Fibroblast of the aortic adventitia (primary cell): ENCODE results near the gene TFF1. TPM values are rescaled to one million over a fixed set of nuclear protein-coding genes. Genes with fewer than 3 reads are reported as not detected.

Experiments used
- DNase-seq: peaks from one replicate; pipeline ENCODE4 v3.0.0-alpha.2; 2010; ENCODE audit warnings: low read depth
- H3K4me3 ChIP-seq: 2 replicates; pipeline ENCODE4 v1.5.1; 2011; ENCODE audit warnings: low read depth, mild to moderate bottlenecking, control low read depth, low read length, moderate library complexity
- CTCF ChIP-seq: IDR thresholded peaks from 2 replicates; pipeline ENCODE4 v1.5.1; 2011; ENCODE audit warnings: mild to moderate bottlenecking, low read length, control low read depth, inconsistent platforms; ENCODE audit not compliant: insufficient read depth
- total RNA-seq: library from RNA; depleted of rRNA; stranded (reverse); fragments of >200 nt; gene quantifications from 2 replicates; pipeline ENCODE4 v1.2.3, GENCODE V29; 2012; ENCODE audit warnings: low replicate concordance

Gene TFF1
- total RNA-seq, 1 donor = not detected

GRCh38 chr21:42346866-42347600 lies 19.3 kb downstream of the TFF1 start:
- H3K4me3 ChIP-seq = no peak overlapping the region
- no peak for TF ChIP-seq CTCF
- DNase-seq = no peak

- no peak for DNase-seq
- no peak for TF ChIP-seq CTCF
- H3K4me3 ChIP-seq = no peak overlapping the region
Observed at GRCh38 chr21:42346441-42346840, 19.9 kb downstream of the TFF1 start.

GRCh38 chr21:42344631-42345030 lies 21.7 kb downstream of the TFF1 start:
- no peak for TF ChIP-seq CTCF
- no peak for DNase-seq
- no peak overlapping the region for H3K4me3 ChIP-seq

DNA sequence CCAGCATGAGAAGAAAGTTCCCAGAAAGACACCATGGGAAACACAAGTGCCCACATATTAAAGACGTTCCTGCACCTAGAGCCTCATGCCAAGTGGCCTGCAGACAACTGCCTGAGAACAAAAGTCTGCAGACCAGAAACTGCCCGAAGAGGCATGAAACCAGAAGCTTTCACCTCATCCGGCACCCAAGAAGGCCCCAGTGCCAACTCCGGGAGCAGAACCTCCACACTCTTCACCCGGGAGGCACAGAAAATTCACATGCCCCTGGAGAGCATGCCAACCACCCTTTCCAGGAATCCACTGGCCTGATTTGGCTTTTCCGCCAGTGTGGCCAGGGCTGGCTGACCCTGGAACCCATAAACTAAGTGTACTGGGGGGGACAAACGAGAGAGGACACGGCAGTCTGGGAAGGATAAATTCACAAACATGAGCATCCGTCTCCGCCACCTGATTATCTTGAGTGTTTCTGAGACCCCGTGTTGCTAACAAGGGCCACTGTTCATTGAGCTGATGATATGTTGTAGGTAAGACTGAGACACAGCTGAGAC lies 22.3 kb downstream of the TFF1 start:
- DNase-seq = no peak
- H3K4me3 ChIP-seq = no peak overlapping the region
- TF ChIP-seq CTCF = no peak

DNA sequence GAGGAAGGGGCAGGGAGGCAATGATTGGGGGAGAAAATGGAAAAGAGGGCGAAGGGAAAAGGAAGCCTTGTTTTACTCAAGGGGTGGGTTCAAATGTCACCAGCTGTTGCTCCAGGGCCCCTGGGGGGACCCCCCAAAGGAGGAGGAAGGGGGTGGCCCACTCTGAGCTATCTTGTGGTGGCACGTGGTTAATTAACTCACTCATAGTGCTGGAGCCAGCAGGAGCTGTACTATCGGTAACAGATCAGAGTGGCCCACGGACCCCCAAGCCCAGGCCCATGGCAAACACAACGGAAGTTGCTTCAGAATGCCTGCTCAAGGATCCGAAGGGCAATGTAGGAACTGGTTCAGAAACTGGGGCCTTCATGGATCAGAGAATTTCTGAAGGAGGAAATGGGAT lies 22.8 kb downstream of the TFF1 start:
- no peak for TF ChIP-seq CTCF
- DNase-seq = no peak
- no peak overlapping the region for H3K4me3 ChIP-seq

DNA sequence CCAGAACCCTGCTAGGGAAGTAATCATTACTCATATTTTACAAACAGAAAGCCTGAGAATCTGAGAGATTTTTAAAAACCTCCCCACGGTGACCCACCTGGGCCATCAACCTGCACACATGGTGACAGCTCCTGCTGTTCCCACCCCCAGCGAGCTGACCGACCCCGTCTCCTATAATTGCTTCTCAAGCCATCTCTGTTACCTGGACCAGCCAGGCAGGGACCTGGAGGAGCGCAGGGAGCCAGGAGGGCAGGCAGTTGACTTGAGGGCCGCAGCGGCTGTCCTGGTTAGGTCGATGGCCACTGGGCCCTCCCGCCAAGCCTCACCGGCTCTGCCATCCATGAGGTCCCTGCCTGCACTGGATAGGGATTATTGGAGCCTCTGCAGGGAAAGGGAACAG lies 23.2 kb downstream of the TFF1 start:
- no peak overlapping the region for H3K4me3 ChIP-seq
- DNase-seq = no peak
- no peak for TF ChIP-seq CTCF
